ENCODE results near the gene TMC7.

TMC7 gene

DNA sequence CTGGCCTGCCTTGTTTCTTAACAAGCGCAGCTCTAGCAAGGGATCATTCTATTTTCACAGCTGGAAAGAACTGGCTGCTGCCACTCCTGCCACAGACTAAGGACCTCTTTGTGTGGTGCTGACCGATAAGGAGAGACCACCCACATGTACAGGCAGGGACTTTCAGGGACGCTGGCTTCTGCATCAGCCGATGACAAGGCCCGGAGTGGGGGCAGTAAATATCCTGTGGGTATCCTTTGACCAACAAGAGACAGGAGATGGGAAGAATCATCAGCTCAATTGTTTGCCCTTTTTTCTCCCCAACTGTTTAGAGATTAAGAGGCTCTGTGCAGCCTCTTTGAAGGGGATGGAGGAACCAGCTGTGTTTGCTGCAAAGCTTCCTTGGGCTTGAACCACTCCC lies 120.9 kb downstream of the TMC7 start:
- DNase-seq (ENCODE audit: low read depth): no peak
- TF ChIP-seq, protein P1, sequence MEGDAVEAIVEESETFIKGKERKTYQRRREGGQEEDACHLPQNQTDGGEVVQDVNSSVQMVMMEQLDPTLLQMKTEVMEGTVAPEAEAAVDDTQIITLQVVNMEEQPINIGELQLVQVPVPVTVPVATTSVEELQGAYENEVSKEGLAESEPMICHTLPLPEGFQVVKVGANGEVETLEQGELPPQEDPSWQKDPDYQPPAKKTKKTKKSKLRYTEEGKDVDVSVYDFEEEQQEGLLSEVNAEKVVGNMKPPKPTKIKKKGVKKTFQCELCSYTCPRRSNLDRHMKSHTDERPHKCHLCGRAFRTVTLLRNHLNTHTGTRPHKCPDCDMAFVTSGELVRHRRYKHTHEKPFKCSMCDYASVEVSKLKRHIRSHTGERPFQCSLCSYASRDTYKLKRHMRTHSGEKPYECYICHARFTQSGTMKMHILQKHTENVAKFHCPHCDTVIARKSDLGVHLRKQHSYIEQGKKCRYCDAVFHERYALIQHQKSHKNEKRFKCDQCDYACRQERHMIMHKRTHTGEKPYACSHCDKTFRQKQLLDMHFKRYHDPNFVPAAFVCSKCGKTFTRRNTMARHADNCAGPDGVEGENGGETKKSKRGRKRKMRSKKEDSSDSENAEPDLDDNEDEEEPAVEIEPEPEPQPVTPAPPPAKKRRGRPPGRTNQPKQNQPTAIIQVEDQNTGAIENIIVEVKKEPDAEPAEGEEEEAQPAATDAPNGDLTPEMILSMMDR (conservative IDR thresholded peaks at IDR 0.05; ENCODE audit: low read length): no peak
- no peak overlapping the region for H3K4me3 ChIP-seq (ENCODE audit: low read length)

DNA sequence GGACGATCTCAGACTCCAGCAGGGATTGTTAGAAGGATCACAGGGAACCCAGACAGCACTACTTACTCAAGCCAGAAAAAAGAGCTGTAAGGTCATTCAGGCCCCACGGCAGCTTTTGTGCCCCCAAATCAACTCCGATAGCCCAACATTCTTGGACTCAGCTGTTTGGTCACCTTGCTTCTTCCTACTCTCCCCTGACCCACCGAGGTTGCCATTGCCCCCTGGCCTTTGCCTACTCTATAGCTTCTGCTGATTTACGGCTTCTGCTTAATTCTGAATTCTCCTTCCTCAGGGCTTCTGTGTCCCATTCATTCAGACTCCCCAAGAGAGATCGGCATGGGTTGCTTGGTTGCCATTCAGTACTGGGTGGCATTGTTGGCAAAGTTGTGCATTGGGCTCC lies 121.4 kb downstream of the TMC7 start:
- H3K4me3 ChIP-seq (ENCODE audit: low read length): no peak overlapping the region
- DNase-seq (ENCODE audit: low read depth): no peak
- TF ChIP-seq, protein P1 (conservative IDR thresholded peaks at IDR 0.05; ENCODE audit: low read length): no peak

DNA sequence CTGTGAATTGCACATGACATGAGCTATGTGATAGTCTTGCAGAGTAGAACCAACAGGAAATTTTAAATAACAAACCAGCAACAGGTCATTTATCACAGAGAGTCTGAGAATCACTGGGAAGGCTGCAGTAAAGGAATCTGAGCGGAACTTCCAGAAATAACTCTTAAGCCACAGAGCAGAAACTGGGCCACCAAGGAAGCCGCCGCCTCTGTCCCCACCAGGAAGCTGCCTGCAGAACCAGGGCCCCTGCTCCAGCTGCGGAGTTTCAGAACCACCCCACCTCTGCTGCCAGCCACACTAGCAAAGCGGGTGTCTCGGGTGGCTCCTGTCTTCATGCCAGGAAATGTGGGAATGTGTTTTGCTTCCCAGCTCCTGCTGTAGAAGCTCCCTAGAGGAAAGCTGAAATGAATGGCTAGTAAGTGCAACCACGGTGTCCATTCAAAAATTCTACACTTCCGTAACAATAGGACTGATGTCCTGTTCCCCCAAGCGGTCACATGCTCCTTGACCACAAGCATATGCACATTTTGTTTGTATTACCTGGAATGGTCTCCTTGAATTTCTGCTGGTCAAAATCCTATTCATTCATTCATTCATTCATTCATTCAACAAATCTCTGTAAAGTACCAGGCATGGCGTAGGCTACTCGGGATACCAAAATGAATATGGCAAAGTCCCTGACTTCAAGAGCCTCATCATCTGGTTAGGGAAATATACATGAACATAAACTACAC lies 122.3 kb downstream of the TMC7 start:
- no peak for DNase-seq (ENCODE audit: low read depth)
- H3K4me3 ChIP-seq (ENCODE audit: low read length): no peak overlapping the region
- TF ChIP-seq, protein P1 (conservative IDR thresholded peaks at IDR 0.05; ENCODE audit: low read length): no peak

DNA sequence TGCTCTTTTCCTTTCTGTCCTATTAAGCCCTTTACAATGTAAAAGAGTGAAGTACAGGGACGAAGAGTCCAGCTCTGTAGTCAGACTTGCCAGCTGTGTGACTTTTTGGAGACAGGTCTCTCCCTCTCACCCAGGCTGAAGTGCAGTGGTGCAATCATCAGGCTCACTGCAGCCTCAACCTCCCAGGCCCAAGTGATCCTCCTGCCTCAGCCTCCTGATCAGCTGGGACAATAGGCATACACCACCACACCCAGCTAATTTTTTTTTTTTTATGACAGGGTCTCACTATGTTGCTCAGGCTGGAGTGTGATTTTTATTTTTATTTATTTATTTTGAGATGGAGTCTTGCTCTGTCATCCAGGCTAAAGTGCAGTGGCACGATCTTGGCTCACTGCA lies 122.9 kb downstream of the TMC7 start:
- TF ChIP-seq, protein P1 (conservative IDR thresholded peaks at IDR 0.05; ENCODE audit: low read length): no peak
- DNase-seq (ENCODE audit: low read depth): no peak
- no peak overlapping the region for H3K4me3 ChIP-seq (ENCODE audit: low read length)

DNA sequence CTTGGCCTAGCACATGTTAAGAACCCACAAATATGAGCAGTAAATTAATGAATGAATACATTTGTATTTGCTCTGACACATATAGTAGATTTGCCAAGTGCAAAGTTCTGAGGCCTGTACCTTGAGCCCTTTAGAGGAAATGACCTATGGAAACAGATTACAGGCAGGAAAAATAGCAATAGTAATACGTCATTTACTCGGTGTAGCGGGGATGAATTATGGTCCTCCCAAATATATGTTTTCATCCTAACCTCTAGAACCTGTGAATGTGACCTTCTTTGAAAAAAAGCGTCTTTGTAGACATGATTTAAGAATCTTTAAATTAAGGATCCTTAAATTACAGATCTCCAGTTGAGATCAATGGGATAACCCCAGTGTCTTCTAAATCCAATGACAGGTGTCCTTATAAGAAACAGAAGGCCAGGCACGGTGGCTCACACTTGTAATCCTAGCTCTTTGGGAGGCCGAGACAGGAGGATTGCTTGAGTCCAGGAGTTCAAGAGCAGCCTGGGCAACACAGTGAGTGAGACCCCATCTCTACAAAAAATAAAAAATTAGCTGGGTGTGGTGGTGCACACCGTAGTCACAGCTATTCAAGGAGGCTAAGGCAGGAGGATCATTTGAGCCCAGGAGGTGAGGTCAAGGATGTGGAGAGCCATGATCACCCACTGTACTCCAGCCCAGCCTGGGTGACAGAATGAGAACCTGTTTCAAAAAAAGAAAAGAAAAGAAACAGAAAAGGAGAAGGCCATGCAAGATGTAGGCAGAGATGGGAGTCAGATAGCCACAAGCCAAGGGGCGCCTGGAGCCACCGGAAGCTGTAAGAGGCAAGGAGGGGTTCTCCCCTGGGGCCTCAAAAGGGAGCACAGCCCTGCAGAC lies 124.9 kb downstream of the TMC7 start:
- DNase-seq (ENCODE audit: low read depth): no peak
- H3K4me3 ChIP-seq (ENCODE audit: low read length): no peak overlapping the region
- TF ChIP-seq, protein P1 (conservative IDR thresholded peaks at IDR 0.05; ENCODE audit: low read length): no peak

DNA sequence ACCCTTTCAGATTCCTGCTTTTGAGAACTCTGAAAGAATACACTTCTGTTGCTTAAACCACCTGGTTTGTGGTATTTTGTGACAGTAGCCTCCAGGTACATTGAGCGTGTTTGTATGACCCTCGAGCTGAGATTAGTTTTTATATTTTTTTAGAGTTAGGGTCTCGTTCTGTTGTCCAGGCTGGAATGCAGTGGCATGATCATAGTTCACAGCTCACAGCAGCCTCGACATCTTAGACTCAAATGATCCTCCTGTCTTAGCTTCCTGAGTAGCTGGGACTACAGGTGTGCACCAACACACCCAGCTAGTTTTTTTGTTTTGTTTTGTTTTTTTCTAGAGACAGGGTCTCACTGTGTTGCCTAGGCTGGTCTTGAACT lies 125.5 kb downstream of the TMC7 start:
- TF ChIP-seq, protein P1 (conservative IDR thresholded peaks at IDR 0.05; ENCODE audit: low read length): no peak
- DNase-seq (ENCODE audit: low read depth): no peak
- no peak overlapping the region for H3K4me3 ChIP-seq (ENCODE audit: low read length)

Data from AG10803 (cell line).